Gastrocnemius medialis (tissue), 4 donors: ENCODE measurements around the gene ISG20L2.

Experiments used
- POLR2A ChIP-seq, 2 donors: fragments of 450-650 bp; IDR thresholded peaks; one replicate each; pipeline ENCODE4 v1.6.1; 2017; ENCODE audit warnings: antibody characterized with exemption in 2 of 2, mild to moderate bottlenecking in 2 of 2, moderate library complexity in 2 of 2
- TF ChIP-seq, protein P1 (sequence below), 5 experiments: fragments of 450-650 bp in 3 of 5; fragments of 200-600 bp in 2 of 5; sonication (generic) in 2 of 5; IDR thresholded peaks in 4 of 5; conservative IDR thresholded peaks in 1 of 5; 1 replicate in 4 of 5; 2 replicates in 1 of 5; pipeline ENCODE4 v1.5.1; 2016 to 2019; ENCODE audit warnings: antibody characterized with exemption in 5 of 5, mild to moderate bottlenecking in 3 of 5, moderate library complexity in 3 of 5

DNA sequence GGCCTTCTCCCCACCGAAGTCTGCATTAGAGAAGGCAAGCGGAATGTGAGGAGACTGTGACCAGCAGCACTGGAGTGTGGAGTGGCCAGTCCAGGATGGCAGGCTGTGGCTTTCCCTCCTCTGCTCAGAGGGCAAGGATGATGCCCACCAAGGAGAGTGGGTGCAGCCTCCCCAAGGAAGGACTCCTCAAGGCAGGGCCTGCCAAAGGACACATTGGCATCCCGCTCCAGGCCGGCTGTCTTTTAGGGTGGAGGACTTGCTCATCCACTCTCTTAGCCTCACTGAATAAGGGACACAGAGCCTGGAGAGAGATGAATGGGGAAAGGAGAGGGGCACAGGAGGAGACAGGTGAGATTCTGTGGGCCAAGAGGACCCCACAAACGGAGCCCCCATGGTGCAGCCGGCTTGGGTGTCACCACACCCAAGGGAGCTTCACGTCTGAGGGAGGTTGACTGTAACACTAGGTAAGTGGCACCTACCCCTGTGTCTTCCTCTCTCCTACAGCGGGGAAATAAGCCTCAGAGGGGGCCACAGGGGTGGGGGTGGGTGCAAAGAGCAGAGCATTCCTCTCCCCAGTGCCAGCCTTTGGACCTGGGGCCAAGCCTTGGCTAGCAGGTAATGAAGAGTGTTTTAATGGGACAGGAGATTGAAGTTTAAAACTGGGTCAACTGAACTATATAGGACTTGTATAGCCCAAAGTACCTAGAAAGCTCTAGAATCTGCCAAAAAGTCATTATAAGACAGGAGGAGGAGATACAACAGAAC, 47.2 kb downstream of the ISG20L2 start:
- TF ChIP-seq, protein P1, sequence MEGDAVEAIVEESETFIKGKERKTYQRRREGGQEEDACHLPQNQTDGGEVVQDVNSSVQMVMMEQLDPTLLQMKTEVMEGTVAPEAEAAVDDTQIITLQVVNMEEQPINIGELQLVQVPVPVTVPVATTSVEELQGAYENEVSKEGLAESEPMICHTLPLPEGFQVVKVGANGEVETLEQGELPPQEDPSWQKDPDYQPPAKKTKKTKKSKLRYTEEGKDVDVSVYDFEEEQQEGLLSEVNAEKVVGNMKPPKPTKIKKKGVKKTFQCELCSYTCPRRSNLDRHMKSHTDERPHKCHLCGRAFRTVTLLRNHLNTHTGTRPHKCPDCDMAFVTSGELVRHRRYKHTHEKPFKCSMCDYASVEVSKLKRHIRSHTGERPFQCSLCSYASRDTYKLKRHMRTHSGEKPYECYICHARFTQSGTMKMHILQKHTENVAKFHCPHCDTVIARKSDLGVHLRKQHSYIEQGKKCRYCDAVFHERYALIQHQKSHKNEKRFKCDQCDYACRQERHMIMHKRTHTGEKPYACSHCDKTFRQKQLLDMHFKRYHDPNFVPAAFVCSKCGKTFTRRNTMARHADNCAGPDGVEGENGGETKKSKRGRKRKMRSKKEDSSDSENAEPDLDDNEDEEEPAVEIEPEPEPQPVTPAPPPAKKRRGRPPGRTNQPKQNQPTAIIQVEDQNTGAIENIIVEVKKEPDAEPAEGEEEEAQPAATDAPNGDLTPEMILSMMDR (IDR thresholded peaks at IDR 0.05 in 4 of 5, conservative IDR thresholded peaks at IDR 0.05 in 1 of 5) = no peak
- TF ChIP-seq POLR2A (IDR thresholded peaks at IDR 0.05) = no peak
